Ishikawa (cell line): Measurements from ENCODE around the gene CMSS1.

ENCODE experiments used
- CEBPB ChIP-seq: IDR thresholded peaks from 2 replicates; pipeline ENCODE4 v1.6.1; 2012
- CREB1 ChIP-seq: IDR thresholded peaks from 2 replicates; pipeline ENCODE4 v1.6.1; 2012; ENCODE audit warnings: low read depth
- EGR1 ChIP-seq: IDR thresholded peaks from 2 replicates; pipeline ENCODE4 v1.6.1; 2012
- EP300 ChIP-seq: IDR thresholded peaks from 2 replicates; pipeline ENCODE4 v1.6.1; 2012; ENCODE audit warnings: borderline replicate concordance
- FOXM1 ChIP-seq: IDR thresholded peaks from 2 replicates; pipeline ENCODE4 v1.6.1; 2012; ENCODE audit warnings: low read depth, borderline replicate concordance
- MAX ChIP-seq: IDR thresholded peaks from 2 replicates; pipeline ENCODE4 v1.6.1; 2012
- NFIC ChIP-seq: IDR thresholded peaks from 2 replicates; pipeline ENCODE4 v1.6.1; 2012
- RAD21 ChIP-seq: IDR thresholded peaks from 2 replicates; pipeline ENCODE4 v1.6.1; 2012; ENCODE audit warnings: low read depth
- REST ChIP-seq: IDR thresholded peaks from 2 replicates; pipeline ENCODE4 v1.6.1; 2012; ENCODE audit warnings: low read depth, mild to moderate bottlenecking
- TAF1 ChIP-seq: IDR thresholded peaks from 2 replicates; pipeline ENCODE4 v1.6.1; 2012; ENCODE audit warnings: low read depth, mild to moderate bottlenecking
- TCF12 ChIP-seq: IDR thresholded peaks from 2 replicates; pipeline ENCODE4 v1.6.1; 2012; ENCODE audit warnings: low read depth
- TEAD4 ChIP-seq: IDR thresholded peaks from 2 replicates; pipeline ENCODE4 v1.6.1; 2012
- YY1 ChIP-seq: IDR thresholded peaks from 2 replicates; pipeline ENCODE4 v1.6.1; 2012; ENCODE audit warnings: low read depth
- ZBTB7A ChIP-seq: IDR thresholded peaks from 2 replicates; pipeline ENCODE4 v1.6.1; 2012; ENCODE audit warnings: low read depth
- TF ChIP-seq, protein P1 (sequence below): IDR thresholded peaks from 2 replicates; pipeline ENCODE4 v1.6.1; 2012

Gene CMSS1

DNA sequence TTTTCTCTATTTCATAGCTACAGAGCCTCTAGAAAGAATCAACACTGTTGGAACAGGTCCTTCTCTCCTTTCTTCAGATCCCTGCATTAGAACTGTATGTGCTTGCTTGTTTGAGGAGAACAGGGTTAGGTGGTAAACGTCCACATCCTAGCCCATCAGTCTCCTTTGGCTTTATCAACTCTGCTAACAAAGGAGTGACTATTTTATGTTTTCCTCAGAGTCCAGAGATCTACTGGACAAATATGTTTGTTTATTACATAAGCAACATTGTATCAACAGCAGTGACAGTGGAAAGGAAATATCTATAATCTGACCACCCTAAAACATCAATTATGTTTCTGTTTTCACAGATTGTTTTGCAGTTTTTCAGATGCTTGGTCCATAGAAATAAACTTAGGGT is 39.6 kb downstream of the CMSS1 start:
- TF ChIP-seq, protein P1, sequence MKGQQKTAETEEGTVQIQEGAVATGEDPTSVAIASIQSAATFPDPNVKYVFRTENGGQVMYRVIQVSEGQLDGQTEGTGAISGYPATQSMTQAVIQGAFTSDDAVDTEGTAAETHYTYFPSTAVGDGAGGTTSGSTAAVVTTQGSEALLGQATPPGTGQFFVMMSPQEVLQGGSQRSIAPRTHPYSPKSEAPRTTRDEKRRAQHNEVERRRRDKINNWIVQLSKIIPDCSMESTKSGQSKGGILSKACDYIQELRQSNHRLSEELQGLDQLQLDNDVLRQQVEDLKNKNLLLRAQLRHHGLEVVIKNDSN, result no peak
- TF ChIP-seq MAX (no peak), TAF1 (no peak), EGR1 (no peak), REST (no peak), FOXM1 (no peak), ZBTB7A (no peak), CEBPB (no peak)

GRCh38 chr3:99858469-99858868 is 40.8 kb downstream of the CMSS1 start:
- TF ChIP-seq TEAD4 (no peak), REST (no peak), EP300 (no peak), MAX (no peak), CEBPB (no peak), TAF1 (no peak), EGR1 (no peak), YY1 (no peak), RAD21 (no peak), FOXM1 (no peak), TCF12 (no peak), CREB1 (no peak), ZBTB7A (no peak), NFIC (no peak)
- TF ChIP-seq, protein P1, result no peak

- TF ChIP-seq RAD21, result no peak
- TF ChIP-seq YY1, result no peak
- TF ChIP-seq TCF12, result no peak
- no peak for TF ChIP-seq NFIC
- TF ChIP-seq CEBPB, result no peak
- no peak for TF ChIP-seq TEAD4
These were observed 42.2 kb downstream of the CMSS1 start for GRCh38 chr3:99859825-99860224.

DNA sequence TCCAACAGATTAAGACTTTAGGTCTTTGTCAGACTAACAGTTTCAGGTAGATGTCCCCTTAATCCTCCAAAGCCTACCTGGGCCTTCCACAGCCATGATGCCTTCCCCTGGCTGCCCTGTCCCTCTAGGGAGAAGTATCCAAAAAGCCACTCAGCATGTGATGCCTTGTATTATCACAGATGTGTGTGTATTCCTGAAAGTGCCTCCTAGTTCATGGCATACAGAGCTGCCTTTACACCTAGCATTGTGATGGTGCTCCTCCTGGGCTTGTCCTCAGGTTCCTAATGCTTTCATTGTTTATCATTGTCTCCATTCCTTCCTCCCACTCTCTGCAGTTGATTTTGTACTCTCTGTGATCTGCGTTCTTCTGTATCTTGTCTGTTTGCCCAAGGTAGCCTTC is 43.6 kb downstream of the CMSS1 start:
- TF ChIP-seq TEAD4 (no peak), CEBPB (no peak), FOXM1 (no peak), EP300 (no peak), CREB1 (no peak), REST (no peak), ZBTB7A (no peak), EGR1 (no peak), TCF12 (no peak), YY1 (no peak), MAX (no peak), RAD21 (no peak)
- TF ChIP-seq, protein P1, result no peak

DNA sequence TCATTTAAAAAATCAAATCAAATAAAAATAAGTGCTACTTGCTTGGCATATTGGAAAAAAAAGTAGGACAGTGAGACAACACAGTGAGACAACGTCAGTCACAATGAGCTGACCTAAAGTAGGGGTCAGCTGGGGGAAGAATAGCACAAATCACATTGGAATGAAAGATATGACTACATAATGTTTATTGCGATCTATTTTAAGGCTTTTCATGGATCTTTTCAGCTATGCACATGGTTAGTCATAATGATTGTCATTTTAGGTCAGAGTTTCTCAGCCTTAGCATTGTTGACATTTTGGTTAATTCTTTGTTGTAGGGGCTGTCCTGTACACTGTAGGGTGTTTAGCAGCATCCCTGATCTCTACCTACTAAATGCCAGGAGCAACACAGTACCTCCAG is 44.5 kb downstream of the CMSS1 start:
- TF ChIP-seq TCF12, result no peak
- TF ChIP-seq TEAD4, result no peak
- no peak for TF ChIP-seq MAX
- no peak for TF ChIP-seq EGR1
- TF ChIP-seq EP300, result no peak
- TF ChIP-seq, protein P1, result no peak
- no peak for TF ChIP-seq FOXM1
- TF ChIP-seq YY1, result no peak
- TF ChIP-seq ZBTB7A, result no peak
- TF ChIP-seq CEBPB, result no peak
- TF ChIP-seq RAD21, result no peak
- TF ChIP-seq NFIC, result no peak
- TF ChIP-seq TAF1, result no peak
- TF ChIP-seq REST, result no peak
- no peak for TF ChIP-seq CREB1
